GM08714 (cell line): Measurements from ENCODE around the gene MIPOL1.

Source experiments
- H3K4me3 ChIP-seq: fragments of 200-500 bp; sonication (Bioruptor generic); 2 replicates; pipeline ENCODE4 v1.5.1; 2014; ENCODE audit warnings: mild to moderate bottlenecking, low read length, inconsistent platforms
- ZNF274 ChIP-seq: IDR thresholded peaks from 2 replicates; pipeline ENCODE4 v1.6.1; 2012; ENCODE audit warnings: mild to moderate bottlenecking, low read depth, low read length

Gene MIPOL1

GRCh38 chr14:37237094-37237493 is 39.4 kb downstream of the MIPOL1 start:
- TF ChIP-seq ZNF274: no peak
- H3K4me3 ChIP-seq: no peak overlapping the region

- H3K4me3 ChIP-seq: no peak overlapping the region
- TF ChIP-seq ZNF274: no peak
These were observed 40.0 kb downstream of the MIPOL1 start for GRCh38 chr14:37237735-37238200.

GRCh38 chr14:37241198-37241597 is 43.5 kb downstream of the MIPOL1 start:
- no peak overlapping the region for H3K4me3 ChIP-seq
- no peak for TF ChIP-seq ZNF274

- TF ChIP-seq ZNF274: no peak
- no peak overlapping the region for H3K4me3 ChIP-seq
These were observed 48.7 kb downstream of the MIPOL1 start for GRCh38 chr14:37246427-37246829.

GRCh38 chr14:37247791-37248461 is 50.2 kb downstream of the MIPOL1 start:
- no peak overlapping the region for H3K4me3 ChIP-seq
- no peak for TF ChIP-seq ZNF274

GRCh38 chr14:37251775-37252174 is 54.0 kb downstream of the MIPOL1 start:
- H3K4me3 ChIP-seq: no peak overlapping the region
- TF ChIP-seq ZNF274: no peak

GRCh38 chr14:37252434-37252833 is 54.7 kb downstream of the MIPOL1 start:
- no peak overlapping the region for H3K4me3 ChIP-seq
- no peak for TF ChIP-seq ZNF274

- no peak for TF ChIP-seq ZNF274
- H3K4me3 ChIP-seq: no peak overlapping the region
These were observed 56.2 kb downstream of the MIPOL1 start for GRCh38 chr14:37253905-37254304.

GRCh38 chr14:37254411-37254947 is 56.7 kb downstream of the MIPOL1 start:
- TF ChIP-seq ZNF274: no peak
- H3K4me3 ChIP-seq: no peak overlapping the region

- no peak for TF ChIP-seq ZNF274
- H3K4me3 ChIP-seq: no peak overlapping the region
These were observed 59.8 kb downstream of the MIPOL1 start for GRCh38 chr14:37257501-37258070.

- no peak overlapping the region for H3K4me3 ChIP-seq
- no peak for TF ChIP-seq ZNF274
These were observed 64.9 kb downstream of the MIPOL1 start for GRCh38 chr14:37262649-37263048.

- no peak overlapping the region for H3K4me3 ChIP-seq
These were observed 66.0 kb downstream of the MIPOL1 start for GRCh38 chr14:37263656-37264236.

GRCh38 chr14:37268788-37269187 is 71.1 kb downstream of the MIPOL1 start:
- no peak for TF ChIP-seq ZNF274
- H3K4me3 ChIP-seq: no peak overlapping the region

More at GRCh38 chr14:37263656-37264236, 66.0 kb downstream of the MIPOL1 start:
- no peak for TF ChIP-seq ZNF274

- no peak for TF ChIP-seq ZNF274
- no peak overlapping the region for H3K4me3 ChIP-seq
These were observed 72.9 kb downstream of the MIPOL1 start for GRCh38 chr14:37270629-37271028.

- TF ChIP-seq ZNF274: no peak
- no peak overlapping the region for H3K4me3 ChIP-seq
These were observed 74.8 kb downstream of the MIPOL1 start for GRCh38 chr14:37272569-37272968.
